Mesenteric fat pad (tissue), 1 donor: ENCODE data around the gene GIPC1. TPM values are rescaled to one million over a fixed set of nuclear protein-coding genes. Genes with fewer than 3 reads are reported as not detected.
"Not testable (repeated sequence)": the region's sequence is repeated elsewhere in the genome, so short reads cannot be mapped to it uniquely, and the experiment has no call there.

Experiments
- DNase-seq: peaks from one replicate; pipeline ENCODE4 v3.0.0-alpha.2; 2020; ENCODE audit warnings: low spot score
- total RNA-seq: library from RNA; stranded (reverse); fragmentation: NEBNext Ultra II Directional; extraction: Animal tissue kit (Norgen Biotek cat#: 25700); gene quantifications from one replicate; pipeline ENCODE4 v1.2.1, GENCODE V29; 2021
- donor health status: DM: yes; HTN: yes; CAD: no.

The GIPC1 gene
- total RNA-seq, 1 donor from 2014 or later: 75.7 TPM

GRCh38 chr19:14517840-14518505 is 22.0 kb upstream of the GIPC1 start, which contains the start of gene DNAJB1:
Gene DNAJB1, minus strand, starts transcription at chr19:14518397. Its CDS starts 48 bp downstream, at chr19:14518349.
- DNase-seq: peak; percentile 93

- DNase-seq: peak; percentile 89
Measured at GRCh38 chr19:14517446-14517839, 21.5 kb upstream of the GIPC1 start.

GRCh38 chr19:14516746-14517438 is 21.0 kb upstream of the GIPC1 start:
- no peak for DNase-seq

GRCh38 chr19:14516048-14516534 is 20.2 kb upstream of the GIPC1 start:
- no peak for DNase-seq

- no peak for DNase-seq
Measured at GRCh38 chr19:14515501-14516047, 19.6 kb upstream of the GIPC1 start.

- DNase-seq: no peak
Measured at GRCh38 chr19:14514215-14514863, 18.4 kb upstream of the GIPC1 start.

GRCh38 chr19:14512406-14512961 is 16.6 kb upstream of the GIPC1 start:
- no peak for DNase-seq

GRCh38 chr19:14511229-14511593 is 15.3 kb upstream of the GIPC1 start:
- DNase-seq: no peak

GRCh38 chr19:14510311-14511228 is 14.6 kb upstream of the GIPC1 start:
- DNase-seq: no peak

- DNase-seq: no peak
Measured at GRCh38 chr19:14507704-14508542, 12.0 kb upstream of the GIPC1 start.

GRCh38 chr19:14505488-14506239 is 9.7 kb upstream of the GIPC1 start:
- DNase-seq: no peak

GRCh38 chr19:14504575-14504974 is 8.6 kb upstream of the GIPC1 start:
- not testable (repeated sequence) for DNase-seq

- no peak for DNase-seq
Measured at GRCh38 chr19:14503285-14503684, 7.4 kb upstream of the GIPC1 start.

- DNase-seq: no peak
Measured at GRCh38 chr19:14502334-14503092, 6.6 kb upstream of the GIPC1 start.

- DNase-seq: no peak
Measured at GRCh38 chr19:14497228-14497921, 1.4 kb upstream of the GIPC1 start.

- no peak for DNase-seq
Measured at GRCh38 chr19:14496834-14497227, 904 bp upstream of the GIPC1 start.

GRCh38 chr19:14495672-14496028 is 277 bp downstream of the GIPC1 start:
- no peak for DNase-seq
